Cardiac muscle cell (in vitro differentiated cells and primary cell): ENCODE measurements around the gene C11orf97. TPM values are rescaled to one million over a fixed set of nuclear protein-coding genes. Genes with fewer than 3 reads are reported as not detected.
A peak's percentile ranks its signal among the peaks of the same experiment; 100 is the strongest.

Experiments
- DNase-seq, 2 donors: peaks; one replicate each; pipeline versions ENCODE4 v3.0.0 to v3.0.0-alpha.2; 2010 to 2017; ENCODE audit warnings: low read depth in 1 of 2, low spot score in 1 of 2
- H3K27ac ChIP-seq: fragments of 200-600 bp; sonication (generic); 2 replicates; pipeline ENCODE4 v1.5.1; 2016
- H3K27me3 ChIP-seq: fragments of 200-600 bp; sonication (generic); 2 replicates; pipeline ENCODE4 v1.6.0; 2016; ENCODE audit warnings: control low read depth
- H3K36me3 ChIP-seq: fragments of 200-600 bp; sonication (generic); 2 replicates; pipeline ENCODE4 v1.5.1; 2016; ENCODE audit warnings: control low read depth
- H3K4me1 ChIP-seq: fragments of 200-600 bp; sonication (generic); 2 replicates; pipeline ENCODE4 v1.8.1; 2017; ENCODE audit warnings: low read depth, mild to moderate bottlenecking, mixed run types
- H3K4me3 ChIP-seq: fragments of 200-600 bp; sonication (generic); 2 replicates; pipeline ENCODE4 v1.5.1; 2016; ENCODE audit warnings: mild to moderate bottlenecking
- H3K9me3 ChIP-seq: fragments of 200-600 bp; sonication (generic); 2 replicates; pipeline ENCODE4 v1.5.1; 2017; ENCODE audit warnings: low read depth, mild to moderate bottlenecking, control low read depth
- polyA plus RNA-seq: library from polyadenylated mRNA; unstranded; fragments of >200 nt; fragmentation: Nextera tagmentation; extraction: Ambion mirVana; gene quantifications from 2 replicates; pipeline ENCODE4 v1.2.1, GENCODE V29; 2016
- total RNA-seq: library from RNA; depleted of rRNA; stranded (reverse); fragments of >200 nt; gene quantifications from 2 replicates; pipeline ENCODE4 v1.2.3, GENCODE V29; 2016
- TF ChIP-seq, protein P1 (sequence below): IDR thresholded peaks from 2 replicates; pipeline ENCODE4 v1.5.1; 2012; ENCODE audit warnings: low read depth, mild to moderate bottlenecking, low read length

C11orf97 gene
- total and polyA plus RNA-seq, 2 experiments from 2014 or later, result not detected

DNA sequence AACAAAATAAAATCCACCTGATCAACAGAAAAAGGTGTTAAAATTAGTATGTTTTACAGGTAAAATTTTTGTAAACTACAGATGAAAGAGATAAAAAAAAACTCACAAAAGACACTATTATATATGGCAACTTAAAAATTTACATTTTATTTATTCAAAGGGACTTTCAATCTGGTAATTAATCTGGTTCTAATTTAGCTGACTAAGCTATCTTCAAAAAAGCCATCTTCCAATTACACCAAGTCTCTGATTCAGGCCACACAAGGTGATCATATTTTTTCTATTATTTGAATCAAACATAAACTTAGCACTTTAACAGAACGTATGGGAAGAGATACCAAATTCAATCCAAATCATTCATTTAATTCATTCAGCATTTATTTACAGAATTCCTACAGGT lies 26.2 kb upstream of the C11orf97 start:
- Histone ChIP-seq H3K36me3 (peaks cover 17% of the 10 kb centered on the region), H3K27me3 (no peaks in the 10 kb centered on the region), H3K4me1 (no peaks in the 10 kb centered on the region), H3K27ac (no peak overlapping the region), H3K4me3 (no peak overlapping the region), H3K9me3 (no peaks in the 10 kb centered on the region)
- DNase-seq, result no peak
- TF ChIP-seq, protein P1, sequence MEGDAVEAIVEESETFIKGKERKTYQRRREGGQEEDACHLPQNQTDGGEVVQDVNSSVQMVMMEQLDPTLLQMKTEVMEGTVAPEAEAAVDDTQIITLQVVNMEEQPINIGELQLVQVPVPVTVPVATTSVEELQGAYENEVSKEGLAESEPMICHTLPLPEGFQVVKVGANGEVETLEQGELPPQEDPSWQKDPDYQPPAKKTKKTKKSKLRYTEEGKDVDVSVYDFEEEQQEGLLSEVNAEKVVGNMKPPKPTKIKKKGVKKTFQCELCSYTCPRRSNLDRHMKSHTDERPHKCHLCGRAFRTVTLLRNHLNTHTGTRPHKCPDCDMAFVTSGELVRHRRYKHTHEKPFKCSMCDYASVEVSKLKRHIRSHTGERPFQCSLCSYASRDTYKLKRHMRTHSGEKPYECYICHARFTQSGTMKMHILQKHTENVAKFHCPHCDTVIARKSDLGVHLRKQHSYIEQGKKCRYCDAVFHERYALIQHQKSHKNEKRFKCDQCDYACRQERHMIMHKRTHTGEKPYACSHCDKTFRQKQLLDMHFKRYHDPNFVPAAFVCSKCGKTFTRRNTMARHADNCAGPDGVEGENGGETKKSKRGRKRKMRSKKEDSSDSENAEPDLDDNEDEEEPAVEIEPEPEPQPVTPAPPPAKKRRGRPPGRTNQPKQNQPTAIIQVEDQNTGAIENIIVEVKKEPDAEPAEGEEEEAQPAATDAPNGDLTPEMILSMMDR, result no peak

DNA sequence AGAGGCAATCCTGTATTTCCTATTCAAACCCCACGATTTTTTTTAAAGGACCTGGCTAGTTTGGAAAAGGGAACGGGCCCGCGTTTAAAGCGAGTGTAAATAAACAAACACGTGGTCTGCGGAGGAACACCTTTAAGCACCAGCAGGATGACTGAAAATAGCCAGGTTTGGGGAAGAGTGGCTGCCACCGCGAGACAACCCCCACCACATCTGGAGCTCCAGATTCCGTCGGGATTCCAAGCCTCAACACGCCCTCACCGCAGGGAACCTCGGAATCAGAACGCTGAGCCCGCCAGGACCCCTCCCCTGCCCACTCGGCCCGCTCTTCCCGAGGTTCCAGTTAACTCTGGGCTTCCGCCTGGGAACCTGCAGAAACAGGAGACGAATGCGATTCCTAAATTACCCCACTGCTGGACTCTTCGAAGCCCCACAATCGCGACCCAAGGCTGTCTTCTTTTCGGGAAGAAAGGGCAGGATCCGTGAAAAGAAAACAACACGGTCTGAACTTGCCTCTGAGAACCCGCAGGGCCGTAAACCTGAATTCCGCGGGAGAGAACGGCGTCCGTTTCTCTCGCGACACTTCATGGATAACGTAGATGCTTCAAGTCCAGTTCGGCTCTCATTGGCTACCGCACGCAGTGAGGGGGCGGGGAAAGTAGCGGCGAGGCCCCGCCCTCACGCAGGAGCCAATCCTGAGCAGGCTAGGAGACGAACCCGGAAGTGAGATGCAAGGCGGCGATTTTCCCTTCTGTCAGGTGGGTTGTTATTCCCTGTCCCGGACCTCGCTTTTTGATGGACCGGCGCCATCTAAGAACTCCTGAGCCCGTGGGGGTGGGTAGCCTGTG lies 18.8 kb upstream of the C11orf97 start, which contains the start of the genes ANKRD49 and MRE11:
ANKRD49 (plus strand) TSS at position 704 of the 845 bp plus-strand sequence. CDS start 2,710 bp downstream, outside the sequence.
MRE11 (minus strand) TSS at position 564 of the 845 bp plus-strand sequence. CDS start 1,043 bp downstream, outside the sequence.
- DNase-seq, result peak; percentile 98 to 99
- peak within 1 kb of the TSS; percentile 54 for H3K4me3 ChIP-seq
- H3K9me3 ChIP-seq, result no peaks in the 10 kb centered on the region
- H3K4me1 ChIP-seq, result peaks cover 3% of the 10 kb centered on the region
- peak within 1 kb of the TSS; percentile 88 for H3K27ac ChIP-seq
- TF ChIP-seq, protein P1, result no peak
- H3K36me3 ChIP-seq, result peaks cover 7% of the 10 kb centered on the region
- no peaks in the 10 kb centered on the region for H3K27me3 ChIP-seq

DNA sequence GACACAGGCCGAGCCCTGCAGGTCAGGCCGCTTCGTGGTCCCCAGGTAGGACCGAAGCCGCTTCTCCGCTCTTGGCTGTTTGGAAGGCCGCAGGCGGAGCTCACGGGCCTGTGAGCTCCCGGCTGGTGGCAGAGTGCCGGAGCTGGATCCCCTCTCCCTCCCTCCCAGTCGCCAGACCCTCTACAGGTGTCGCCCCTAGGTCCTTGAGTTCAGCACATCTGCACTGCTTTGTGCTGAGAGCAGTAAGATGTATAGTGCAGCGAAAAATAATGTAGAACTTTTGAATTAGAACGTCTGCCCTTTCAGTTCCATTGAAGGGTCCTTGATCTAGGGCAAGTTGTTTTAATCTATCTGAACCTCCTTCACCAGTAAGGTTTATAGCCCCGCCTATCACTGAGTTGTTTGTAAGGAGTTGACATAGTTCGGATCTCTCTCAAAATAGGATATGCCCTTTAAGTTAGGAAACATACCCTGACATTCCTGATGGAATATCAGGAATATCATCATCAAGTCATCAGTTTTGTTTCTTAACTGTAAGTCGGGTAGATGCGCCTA lies 18.1 kb upstream of the C11orf97 start:
- TF ChIP-seq, protein P1, result no peak
- peaks cover 3% of the 10 kb centered on the region for H3K4me1 ChIP-seq
- H3K27me3 ChIP-seq, result no peaks in the 10 kb centered on the region
- peak overlapping the region; percentile 54 for H3K4me3 ChIP-seq
- peak overlapping the region; percentile 88 for H3K27ac ChIP-seq
- no peak for DNase-seq
- no peaks in the 10 kb centered on the region for H3K9me3 ChIP-seq
- H3K36me3 ChIP-seq, result peaks cover 8% of the 10 kb centered on the region

DNA sequence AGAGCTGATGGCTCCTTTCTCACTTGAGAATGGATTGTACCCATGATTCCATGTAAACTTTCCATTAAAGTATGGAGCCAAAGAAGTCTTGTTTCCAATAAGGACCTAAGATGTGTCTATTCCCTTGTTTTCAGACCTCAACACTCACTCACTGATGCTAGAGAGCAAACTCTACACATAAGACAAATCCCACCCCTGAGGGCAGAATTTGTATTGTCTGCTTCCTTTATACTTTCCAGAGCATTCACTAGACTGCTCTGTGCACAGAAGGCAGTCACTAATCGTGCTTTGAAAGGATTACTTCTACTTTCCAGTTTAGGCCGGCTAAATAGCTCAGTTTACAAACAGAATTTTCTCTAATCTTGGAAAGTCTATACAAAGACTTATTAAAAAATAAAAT lies 12.1 kb upstream of the C11orf97 start:
- no peak for DNase-seq
- peaks cover 11% of the 10 kb centered on the region for H3K36me3 ChIP-seq
- H3K4me1 ChIP-seq, result no peaks in the 10 kb centered on the region
- H3K4me3 ChIP-seq, result no peak overlapping the region
- H3K9me3 ChIP-seq, result no peaks in the 10 kb centered on the region
- H3K27ac ChIP-seq, result no peak overlapping the region
- TF ChIP-seq, protein P1, result no peak
- no peaks in the 10 kb centered on the region for H3K27me3 ChIP-seq

DNA sequence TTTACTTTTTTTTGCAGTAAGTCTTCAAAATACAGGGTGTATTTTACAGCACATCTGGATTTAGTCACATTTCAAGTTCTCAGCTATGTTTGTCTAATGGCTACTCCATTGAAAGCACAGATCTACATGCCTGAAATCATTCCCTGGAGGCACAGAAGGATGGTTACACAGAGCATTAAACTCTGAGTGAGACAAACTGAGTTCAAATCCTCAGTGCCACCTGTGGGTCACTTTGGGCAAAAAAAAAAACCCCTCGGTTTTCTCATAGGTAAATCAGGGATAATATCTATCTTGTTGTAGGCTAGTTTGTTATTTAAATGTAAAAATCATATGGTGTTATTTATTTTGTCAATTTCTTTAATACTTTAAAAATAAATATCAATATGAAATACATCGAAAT lies 10.7 kb upstream of the C11orf97 start:
- DNase-seq, result no peak
- TF ChIP-seq, protein P1, result no peak
- Histone ChIP-seq H3K9me3 (no peaks in the 10 kb centered on the region), H3K27me3 (no peaks in the 10 kb centered on the region), H3K36me3 (peaks cover 11% of the 10 kb centered on the region), H3K27ac (no peak overlapping the region), H3K4me1 (no peaks in the 10 kb centered on the region), H3K4me3 (no peak overlapping the region)
